Thoracic aorta (tissue), 2 donors: ENCODE measurements around the gene CSF3R. TPM values are rescaled to one million over a fixed set of nuclear protein-coding genes. Genes with fewer than 3 reads are reported as not detected.

Experiments
- ATAC-seq: fragments of 150-250 bp; one replicate; pipeline ENCODE4 v1.8.0; 2017; ENCODE audit warnings: low read depth; ENCODE audit not compliant: insufficient number of reproducible peaks, low FRiP score
- DNase-seq: peaks from one replicate; pipeline ENCODE4 v3.0.0-alpha.2; 2020; ENCODE audit warnings: low spot score
- H3K27ac ChIP-seq, 2 donors: fragments of 200-600 bp; sonication (generic); 1 replicate in 1 of 2; 2 replicates in 1 of 2; pipeline ENCODE4 v1.5.1; 2016; ENCODE audit warnings: mild to moderate bottlenecking in 2 of 2, moderate library complexity in 2 of 2
- H3K27me3 ChIP-seq: fragments of 200-600 bp; sonication (generic); replicated peaks from 2 replicates; pipeline ENCODE4 v1.6.0; 2016; ENCODE audit warnings: mild to moderate bottlenecking; ENCODE audit not compliant: insufficient read depth
- H3K36me3 ChIP-seq: fragments of 200-600 bp; sonication (generic); one replicate; pipeline ENCODE4 v1.5.1; 2016
- H3K4me1 ChIP-seq, 2 donors: fragments of 200-600 bp; sonication (generic); 1 replicate in 1 of 2; 2 replicates in 1 of 2; pipeline versions ENCODE4 v1.5.1 to v1.6.0; 2016; ENCODE audit warnings: low read depth in 2 of 2, mild to moderate bottlenecking in 1 of 2; ENCODE audit not compliant: control insufficient read depth in 1 of 2
- H3K4me3 ChIP-seq: fragments of 200-600 bp; sonication (generic); 2 replicates; pipeline ENCODE4 v1.5.1; 2016; ENCODE audit warnings: mild to moderate bottlenecking
- H3K9me3 ChIP-seq: fragments of 200-600 bp; sonication (generic); 2 replicates; pipeline ENCODE4 v1.5.1; 2016
- total RNA-seq, 2 donors: library from RNA; depleted of rRNA; stranded (reverse); fragments of >200 nt; gene quantifications; one replicate each; pipeline versions ENCODE4 v1.1.0 to v1.2.3, GENCODE V29; 2016
- TF ChIP-seq, protein P1 (sequence below): fragments of 200-600 bp; sonication (generic); IDR thresholded peaks from one replicate; pipeline ENCODE4 v1.5.1; 2019; ENCODE audit warnings: antibody characterized with exemption

The CSF3R gene
- total RNA-seq, 2 donors from 2014 or later: 28.6 to 43.7 TPM

GRCh38 chr1:36440646-36441045 is 42.1 kb downstream of the CSF3R start:
- Histone ChIP-seq H3K36me3 (no peaks in the 10 kb centered on the region), H3K4me3 (no peak overlapping the region), H3K27me3 (no peaks in the 10 kb centered on the region), H3K4me1 (no peaks in the 10 kb centered on the region), H3K9me3 (no peaks in the 10 kb centered on the region), H3K27ac (no peak overlapping the region)
- TF ChIP-seq, protein P1, sequence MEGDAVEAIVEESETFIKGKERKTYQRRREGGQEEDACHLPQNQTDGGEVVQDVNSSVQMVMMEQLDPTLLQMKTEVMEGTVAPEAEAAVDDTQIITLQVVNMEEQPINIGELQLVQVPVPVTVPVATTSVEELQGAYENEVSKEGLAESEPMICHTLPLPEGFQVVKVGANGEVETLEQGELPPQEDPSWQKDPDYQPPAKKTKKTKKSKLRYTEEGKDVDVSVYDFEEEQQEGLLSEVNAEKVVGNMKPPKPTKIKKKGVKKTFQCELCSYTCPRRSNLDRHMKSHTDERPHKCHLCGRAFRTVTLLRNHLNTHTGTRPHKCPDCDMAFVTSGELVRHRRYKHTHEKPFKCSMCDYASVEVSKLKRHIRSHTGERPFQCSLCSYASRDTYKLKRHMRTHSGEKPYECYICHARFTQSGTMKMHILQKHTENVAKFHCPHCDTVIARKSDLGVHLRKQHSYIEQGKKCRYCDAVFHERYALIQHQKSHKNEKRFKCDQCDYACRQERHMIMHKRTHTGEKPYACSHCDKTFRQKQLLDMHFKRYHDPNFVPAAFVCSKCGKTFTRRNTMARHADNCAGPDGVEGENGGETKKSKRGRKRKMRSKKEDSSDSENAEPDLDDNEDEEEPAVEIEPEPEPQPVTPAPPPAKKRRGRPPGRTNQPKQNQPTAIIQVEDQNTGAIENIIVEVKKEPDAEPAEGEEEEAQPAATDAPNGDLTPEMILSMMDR: no peak
- DNase-seq (no peak), ATAC-seq (no peak)

- no peak for ATAC-seq
- DNase-seq: no peak
- Histone ChIP-seq H3K27ac (no peak overlapping the region), H3K4me1 (no peaks in the 10 kb centered on the region), H3K36me3 (no peaks in the 10 kb centered on the region), H3K4me3 (no peak overlapping the region), H3K9me3 (no peaks in the 10 kb centered on the region), H3K27me3 (no peaks in the 10 kb centered on the region)
- TF ChIP-seq, protein P1: no peak
Observed at GRCh38 chr1:36440044-36440443, 42.7 kb downstream of the CSF3R start.

- no peaks in the 10 kb centered on the region for H3K36me3 ChIP-seq
Observed at GRCh38 chr1:36438715-36439114, 44.0 kb downstream of the CSF3R start.

GRCh38 chr1:36436821-36437220 is 45.9 kb downstream of the CSF3R start:
- no peaks in the 10 kb centered on the region for H3K36me3 ChIP-seq
- TF ChIP-seq, protein P1: no peak
- no peak for DNase-seq
- H3K27me3 ChIP-seq: no peaks in the 10 kb centered on the region
- no peak for ATAC-seq
- no peaks in the 10 kb centered on the region for H3K9me3 ChIP-seq
- no peak overlapping the region for H3K4me3 ChIP-seq
- H3K4me1 ChIP-seq: no peaks in the 10 kb centered on the region
- H3K27ac ChIP-seq: no peak overlapping the region

More at GRCh38 chr1:36438715-36439114, 44.0 kb downstream of the CSF3R start:
- DNase-seq (no peak), ATAC-seq (no peak)
- TF ChIP-seq, protein P1: no peak
- H3K4me1 ChIP-seq: no peaks in the 10 kb centered on the region
- H3K9me3 ChIP-seq: no peaks in the 10 kb centered on the region
- H3K27ac ChIP-seq: no peak overlapping the region
- H3K27me3 ChIP-seq: no peaks in the 10 kb centered on the region
- no peak overlapping the region for H3K4me3 ChIP-seq

DNA sequence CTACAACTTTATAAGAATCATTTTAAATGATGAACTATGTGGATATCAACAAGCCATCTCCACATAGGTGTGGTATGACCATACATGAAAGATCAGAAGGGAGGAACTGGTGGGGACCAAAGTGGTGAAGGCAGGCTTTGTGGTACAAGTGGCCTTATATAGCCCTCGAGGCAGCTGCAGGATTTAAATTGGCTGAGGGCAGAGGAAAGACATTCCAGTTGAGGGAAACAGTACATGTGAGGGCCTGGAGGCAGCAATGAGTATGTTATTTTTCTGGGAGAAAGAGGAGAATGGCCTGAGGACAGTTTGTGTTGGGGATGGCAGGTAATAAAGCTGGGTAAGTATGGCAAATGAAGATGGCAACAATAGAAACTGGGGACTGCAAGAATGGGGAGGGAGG is 49.6 kb downstream of the CSF3R start:
- H3K9me3 ChIP-seq: no peaks in the 10 kb centered on the region
- no peak for ATAC-seq
- no peaks in the 10 kb centered on the region for H3K36me3 ChIP-seq
- H3K27me3 ChIP-seq: no peaks in the 10 kb centered on the region
- DNase-seq: no peak
- no peak overlapping the region for H3K4me3 ChIP-seq
- no peaks in the 10 kb centered on the region for H3K4me1 ChIP-seq
- no peak overlapping the region for H3K27ac ChIP-seq
- TF ChIP-seq, protein P1: no peak
